Kidney (tissue), 14 donors: Measurements from ENCODE around the gene RAC3. TPM values are rescaled to one million over a fixed set of nuclear protein-coding genes. Genes with fewer than 3 reads are reported as not detected.

ENCODE experiments used
- DNase-seq, 5 donors: peaks; one replicate each; pipeline ENCODE4 v3.0.0-alpha.2; 2013 to 2020
- FAIRE-seq: peaks from 2 replicates; lab custom pipeline; 2012; peaks lifted over from hg19 to GRCh38; lab: Jason Lieb, UNC
- H3K27ac ChIP-seq, 2 donors: one replicate each; pipeline ENCODE4 v1.7.0; 2013; ENCODE audit warnings: low read depth in 2 of 2, low read length in 2 of 2, inconsistent platforms in 1 of 2
- H3K27me3 ChIP-seq: one replicate; pipeline ENCODE4 v1.7.1; 2013; ENCODE audit warnings: low read length, inconsistent platforms; ENCODE audit not compliant: control insufficient read depth, insufficient read depth
- H3K36me3 ChIP-seq, 3 donors: one replicate each; pipeline versions ENCODE4 v1.7.0 to v1.7.1; 2013; ENCODE audit warnings: low read length in 3 of 3, control low read depth in 1 of 3, inconsistent platforms in 1 of 3; ENCODE audit not compliant: insufficient read depth in 3 of 3, control insufficient read depth in 2 of 3
- H3K4me1 ChIP-seq, 3 donors: one replicate each; pipeline versions ENCODE4 v1.7.0 to v1.7.1; 2013; ENCODE audit warnings: low read length in 3 of 3, inconsistent platforms in 1 of 3, low read depth in 1 of 3; ENCODE audit not compliant: control insufficient read depth in 2 of 3, insufficient read depth in 2 of 3
- H3K4me3 ChIP-seq, 3 donors: one replicate each; pipeline versions ENCODE4 v1.7.0 to v1.8.1; 2013; ENCODE audit warnings: low read length in 3 of 3, control low read depth in 1 of 3, inconsistent platforms in 1 of 3
- H3K9ac ChIP-seq, 3 donors: one replicate each; pipeline versions ENCODE4 v1.7.0 to v1.7.1; 2013; ENCODE audit warnings: low read length in 3 of 3, control low read depth in 1 of 3, inconsistent platforms in 1 of 3
- H3K9me3 ChIP-seq, 3 donors: one replicate each; pipeline versions ENCODE4 v1.7.0 to v1.7.1; 2013; ENCODE audit warnings: low read length in 3 of 3, control low read depth in 1 of 3, inconsistent platforms in 1 of 3; ENCODE audit not compliant: control insufficient read depth in 2 of 3, insufficient read depth in 1 of 3
- intact Hi-C: fragments of 100-400 bp; cut with DNase I; formaldehyde crosslinking; loops from one replicate; pipeline ENCODE4 v1.11.1; 2022
- polyA plus RNA-seq: library from polyadenylated mRNA; stranded (reverse); fragments of 350-450 nt; fragmentation: Illumina TruSeq; extraction: RNeasy Lipid Tissue Mini Kit (QIAGEN cat#74804); gene quantifications from one replicate; pipeline ENCODE4 v1.2.3, GENCODE V29; 2014; ENCODE audit warnings: low read depth, low replicate concordance; ENCODE audit not compliant: insufficient read depth
- total RNA-seq: library from RNA; stranded (reverse); fragmentation: NEBNext Ultra II Directional; extraction: Animal tissue kit (Norgen Biotek cat#: 25700); gene quantifications from one replicate; pipeline ENCODE4 v1.2.1, GENCODE V29; 2021
- TF ChIP-seq, protein P1 (sequence below): IDR thresholded peaks from 3 replicates; pipeline ENCODE4 v1.5.1; 2012; ENCODE audit warnings: mild to moderate bottlenecking, moderate library complexity, borderline replicate concordance; ENCODE audit not compliant: insufficient read depth; ENCODE audit errors: extremely low read depth
- donor health status: control.
- donor health status: control.
- donor health status: control.
- donor health status: control.
- donor health status: control.
- donor health status: DM: yes; HTN: yes; CAD: no.
- donor health status: Normal renal cell carcinoma (clear cell type).

RAC3 gene
- total and polyA plus RNA-seq, 2 donors from 2014 or later = 2.6 to 13.1 TPM

DNA sequence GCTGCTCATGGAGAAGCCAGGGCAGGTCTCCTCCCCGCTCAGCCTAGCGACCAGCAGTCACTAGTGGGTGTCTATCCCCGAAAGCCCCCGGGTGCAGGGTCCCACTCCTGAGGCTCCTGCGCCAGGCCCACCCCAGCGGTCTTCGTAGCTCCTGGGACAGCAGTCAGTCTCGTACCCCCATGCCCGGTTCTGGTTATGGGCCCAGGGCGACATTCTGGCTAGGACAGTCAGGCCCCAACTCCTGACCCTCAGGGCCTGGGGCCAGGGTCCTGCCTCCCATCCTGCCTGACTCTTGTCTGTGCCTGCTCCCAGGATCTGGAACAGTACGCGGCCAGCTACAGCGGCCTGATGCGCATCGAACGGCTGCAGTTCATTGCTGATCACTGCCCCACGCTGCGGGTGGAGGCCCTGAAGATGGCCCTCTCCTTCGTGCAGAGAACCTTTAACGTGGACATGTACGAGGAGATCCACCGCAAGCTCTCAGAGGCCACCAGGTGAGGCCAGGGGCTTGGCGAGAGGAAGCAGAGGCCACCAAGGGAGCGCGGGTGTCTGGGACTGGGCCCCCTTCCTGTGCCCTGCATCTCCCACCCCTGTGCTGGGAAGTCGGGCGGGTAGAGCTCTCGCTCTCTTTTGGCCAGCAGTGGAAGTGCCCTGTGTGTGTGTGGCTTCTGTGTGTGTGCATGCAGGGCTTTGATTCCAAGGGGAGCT, 22.2 kb downstream of the RAC3 start:
- no peak for FAIRE-seq

DNA sequence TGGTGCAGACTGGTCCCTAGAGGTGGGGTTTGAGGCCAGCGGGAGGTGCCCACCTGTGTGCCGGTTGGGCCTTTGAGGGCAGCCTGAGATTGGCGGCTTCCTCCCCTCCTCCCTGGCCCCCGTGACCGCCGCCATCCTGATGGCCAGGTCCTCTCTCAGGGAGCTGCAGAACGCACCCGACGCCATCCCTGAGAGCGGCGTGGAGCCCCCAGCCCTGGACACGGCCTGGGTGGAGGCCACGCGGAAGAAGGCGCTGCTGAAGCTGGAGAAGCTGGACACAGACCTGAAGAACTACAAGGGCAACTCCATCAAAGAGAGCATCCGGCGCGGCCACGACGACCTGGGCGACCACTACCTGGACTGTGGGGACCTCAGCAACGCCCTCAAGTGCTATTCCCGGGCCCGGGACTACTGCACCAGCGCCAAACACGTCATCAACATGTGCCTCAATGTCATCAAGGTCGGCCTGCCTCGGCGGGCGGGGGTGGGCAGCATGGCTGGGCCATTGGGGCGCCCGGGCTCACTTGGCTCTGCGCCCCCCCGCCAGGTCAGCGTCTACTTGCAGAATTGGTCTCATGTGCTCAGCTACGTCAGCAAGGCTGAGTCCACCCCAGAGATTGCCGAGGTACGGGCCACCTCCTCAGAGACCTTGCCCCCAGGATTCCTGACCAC, 23.0 kb downstream of the RAC3 start:
- Histone ChIP-seq H3K36me3 (peaks cover 0 to 13% (median 2%) of the 10 kb centered on the region in 3 donors), H3K27me3 (no peaks in the 10 kb centered on the region), H3K27ac (no peak overlapping the region), H3K9ac (no peak overlapping the region), H3K4me3 (no peak overlapping the region), H3K4me1 (peaks cover 0 to 32% (median 12%) of the 10 kb centered on the region in 3 donors), H3K9me3 (no peaks in the 10 kb centered on the region)
- DNase-seq (peak in 1 of 5 donors; percentile 73), FAIRE-seq (no peak)
- TF ChIP-seq, protein P1, sequence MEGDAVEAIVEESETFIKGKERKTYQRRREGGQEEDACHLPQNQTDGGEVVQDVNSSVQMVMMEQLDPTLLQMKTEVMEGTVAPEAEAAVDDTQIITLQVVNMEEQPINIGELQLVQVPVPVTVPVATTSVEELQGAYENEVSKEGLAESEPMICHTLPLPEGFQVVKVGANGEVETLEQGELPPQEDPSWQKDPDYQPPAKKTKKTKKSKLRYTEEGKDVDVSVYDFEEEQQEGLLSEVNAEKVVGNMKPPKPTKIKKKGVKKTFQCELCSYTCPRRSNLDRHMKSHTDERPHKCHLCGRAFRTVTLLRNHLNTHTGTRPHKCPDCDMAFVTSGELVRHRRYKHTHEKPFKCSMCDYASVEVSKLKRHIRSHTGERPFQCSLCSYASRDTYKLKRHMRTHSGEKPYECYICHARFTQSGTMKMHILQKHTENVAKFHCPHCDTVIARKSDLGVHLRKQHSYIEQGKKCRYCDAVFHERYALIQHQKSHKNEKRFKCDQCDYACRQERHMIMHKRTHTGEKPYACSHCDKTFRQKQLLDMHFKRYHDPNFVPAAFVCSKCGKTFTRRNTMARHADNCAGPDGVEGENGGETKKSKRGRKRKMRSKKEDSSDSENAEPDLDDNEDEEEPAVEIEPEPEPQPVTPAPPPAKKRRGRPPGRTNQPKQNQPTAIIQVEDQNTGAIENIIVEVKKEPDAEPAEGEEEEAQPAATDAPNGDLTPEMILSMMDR = no peak
- intact Hi-C loops = no loop called here

More for the DNA sequence above, 22.2 kb downstream of the RAC3 start:
- no peak overlapping the region for H3K4me3 ChIP-seq
- H3K9me3 ChIP-seq = no peaks in the 10 kb centered on the region
- TF ChIP-seq, protein P1 = no peak
- intact Hi-C loops = no loop called here
- no peaks in the 10 kb centered on the region for H3K27me3 ChIP-seq
- H3K27ac ChIP-seq = no peak overlapping the region
- no peak overlapping the region for H3K9ac ChIP-seq
- peaks cover 0 to 32% (median 12%) of the 10 kb centered on the region in 3 donors for H3K4me1 ChIP-seq
- peaks cover 0 to 10% (median 2%) of the 10 kb centered on the region in 3 donors for H3K36me3 ChIP-seq
- DNase-seq = peak in 1 of 5 donors; percentile 74

DNA sequence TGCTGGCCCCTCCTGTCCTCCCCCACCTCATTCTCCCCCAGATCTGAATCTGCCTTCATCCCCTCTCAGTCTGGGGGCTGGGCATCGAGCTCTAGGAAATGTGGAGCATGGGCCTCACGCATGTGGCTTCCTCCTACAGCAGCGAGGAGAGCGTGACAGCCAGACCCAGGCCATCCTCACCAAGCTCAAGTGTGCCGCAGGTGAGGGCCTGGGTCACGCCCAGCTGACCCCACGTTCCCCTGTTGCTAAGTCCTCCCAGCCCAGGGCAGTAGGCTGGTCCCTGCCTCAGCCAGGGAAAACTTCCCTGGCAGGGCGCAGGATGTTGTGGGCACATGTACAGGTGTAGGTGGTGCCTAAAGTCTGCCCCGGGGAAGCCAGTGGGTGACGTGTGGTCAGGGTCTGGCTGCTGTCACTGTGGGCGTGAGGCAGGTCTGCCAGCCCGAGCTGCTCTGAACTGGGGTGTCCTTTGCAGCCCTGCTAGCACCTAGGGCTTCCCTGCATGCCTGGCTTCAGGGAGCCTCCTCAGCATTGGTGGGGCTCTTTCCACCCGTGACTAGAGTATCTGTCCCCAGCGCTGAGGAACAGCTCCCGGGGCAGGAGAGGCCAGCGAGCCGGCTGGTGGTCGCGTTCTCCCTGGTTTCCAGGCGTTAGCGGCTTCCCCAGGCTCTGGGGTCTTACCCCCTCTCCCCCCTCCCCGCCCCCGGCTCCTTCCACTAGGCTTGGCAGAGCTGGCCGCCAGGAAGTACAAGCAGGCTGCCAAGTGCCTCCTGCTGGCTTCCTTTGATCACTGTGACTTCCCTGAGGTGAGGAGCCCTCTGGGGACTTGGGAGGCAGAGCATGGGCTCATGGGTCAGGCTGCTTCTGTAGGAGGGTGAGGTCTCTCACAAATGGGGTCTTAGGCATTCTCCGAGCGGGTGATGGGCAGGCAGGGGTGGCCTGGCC, 23.8 kb downstream of the RAC3 start:
- Histone ChIP-seq H3K36me3 (peaks cover 0 to 13% (median 2%) of the 10 kb centered on the region in 3 donors), H3K9me3 (no peaks in the 10 kb centered on the region), H3K9ac (no peak overlapping the region), H3K4me3 (no peak overlapping the region), H3K4me1 (peaks cover 0 to 30% (median 12%) of the 10 kb centered on the region in 3 donors), H3K27ac (no peak overlapping the region), H3K27me3 (no peaks in the 10 kb centered on the region)
- TF ChIP-seq, protein P1 = no peak
- FAIRE-seq = no peak
- intact Hi-C loops = no loop called here
- peak in 1 of 5 donors; percentile 56 for DNase-seq
